Nucleus accumbens (tissue), 56 donors: Measurements from ENCODE around the gene MRNIP.

Experiments
- DNase-seq, 56 donors: peaks; one replicate each; lab custom pipeline; 2025; lab: John Stamatoyannopoulos, UW

Gene MRNIP

DNA sequence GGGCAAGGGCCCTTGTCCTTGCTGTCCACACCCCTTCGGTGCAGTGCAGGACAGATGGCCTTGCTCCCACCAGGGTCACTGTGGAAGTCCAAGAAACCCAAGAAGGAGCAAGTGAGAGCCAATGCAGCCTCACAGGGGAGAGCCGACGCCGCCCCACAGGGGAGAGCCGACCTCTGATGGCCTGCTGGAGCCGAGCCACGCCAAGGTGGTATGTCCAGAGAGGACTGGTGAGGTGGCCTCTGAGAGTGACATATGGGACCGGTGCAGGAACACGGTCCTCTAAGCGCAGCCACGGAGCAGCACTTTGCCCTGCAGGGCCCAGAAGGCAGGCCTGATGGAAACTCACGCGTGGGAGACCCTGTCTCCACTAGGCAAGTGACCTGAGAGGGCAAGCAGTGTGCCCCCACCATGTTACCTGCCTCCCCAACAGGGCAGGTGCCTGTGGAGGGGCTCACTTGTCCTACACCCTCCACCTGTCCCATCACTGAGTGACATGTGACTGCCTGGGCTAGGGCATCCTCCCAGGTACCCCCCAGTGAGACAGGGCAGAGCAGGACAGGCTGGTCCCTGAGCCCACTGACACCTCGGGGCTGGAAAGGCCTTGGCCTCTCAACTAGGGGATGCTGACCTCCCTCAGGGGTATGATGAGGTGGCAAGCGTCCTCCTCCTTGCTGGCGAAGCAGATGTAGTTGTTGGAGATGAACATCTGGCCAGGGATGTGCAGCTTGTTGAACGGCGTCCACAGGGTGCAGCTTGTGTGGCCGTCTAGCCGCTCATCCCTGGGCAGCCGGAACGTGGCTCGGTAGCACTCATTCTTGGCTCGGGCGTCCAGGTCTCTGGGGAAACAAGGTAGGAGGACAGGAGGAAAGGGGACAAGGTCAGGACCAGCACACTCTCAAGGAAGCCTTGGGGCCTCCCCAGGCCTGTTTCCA, 32.4 kb upstream of the MRNIP start:
- no peak for DNase-seq

DNA sequence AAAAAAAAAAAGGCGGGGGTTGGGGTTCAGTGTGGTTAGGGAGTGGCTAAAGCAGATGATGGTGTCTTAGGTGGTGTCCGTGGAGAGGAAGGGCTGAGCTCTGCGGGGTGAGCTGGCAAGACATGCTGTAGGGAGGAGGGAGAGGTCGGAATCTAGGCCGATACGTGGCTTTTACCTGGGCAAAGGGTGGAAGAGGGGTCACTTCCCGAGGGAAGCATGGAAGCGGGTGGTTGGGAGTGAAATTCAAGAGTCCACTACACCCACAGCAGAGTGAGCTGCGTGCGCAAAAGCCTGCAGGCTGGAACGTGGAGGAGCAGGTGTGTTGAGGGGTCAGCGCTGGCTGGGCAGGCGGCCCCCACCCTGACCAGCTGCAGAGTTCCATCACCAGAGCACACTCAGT, 31.3 kb upstream of the MRNIP start:
- DNase-seq = no peak

- DNase-seq = no peak
Observed at GRCh38 chr5:179887802-179888201, 29.2 kb upstream of the MRNIP start.

DNA sequence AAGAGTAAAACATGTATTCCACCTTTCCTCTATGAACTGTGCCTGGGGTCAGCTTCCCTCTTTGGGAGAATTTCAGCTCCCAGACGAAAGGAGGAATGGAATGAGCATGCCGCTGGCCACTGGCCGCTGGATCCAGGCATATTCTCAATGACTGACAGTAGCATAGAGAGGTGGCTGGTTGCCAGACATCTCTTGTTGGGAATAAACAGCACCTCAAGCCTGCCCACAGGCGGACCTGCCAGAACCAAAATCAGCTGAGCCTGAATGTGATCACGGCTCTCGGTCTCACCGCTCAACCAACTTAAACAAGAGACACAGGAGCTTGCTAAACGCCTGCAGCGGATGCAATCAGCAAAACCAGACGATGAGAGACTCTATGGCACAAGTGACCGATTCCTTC, 28.5 kb upstream of the MRNIP start:
- DNase-seq = no peak

DNA sequence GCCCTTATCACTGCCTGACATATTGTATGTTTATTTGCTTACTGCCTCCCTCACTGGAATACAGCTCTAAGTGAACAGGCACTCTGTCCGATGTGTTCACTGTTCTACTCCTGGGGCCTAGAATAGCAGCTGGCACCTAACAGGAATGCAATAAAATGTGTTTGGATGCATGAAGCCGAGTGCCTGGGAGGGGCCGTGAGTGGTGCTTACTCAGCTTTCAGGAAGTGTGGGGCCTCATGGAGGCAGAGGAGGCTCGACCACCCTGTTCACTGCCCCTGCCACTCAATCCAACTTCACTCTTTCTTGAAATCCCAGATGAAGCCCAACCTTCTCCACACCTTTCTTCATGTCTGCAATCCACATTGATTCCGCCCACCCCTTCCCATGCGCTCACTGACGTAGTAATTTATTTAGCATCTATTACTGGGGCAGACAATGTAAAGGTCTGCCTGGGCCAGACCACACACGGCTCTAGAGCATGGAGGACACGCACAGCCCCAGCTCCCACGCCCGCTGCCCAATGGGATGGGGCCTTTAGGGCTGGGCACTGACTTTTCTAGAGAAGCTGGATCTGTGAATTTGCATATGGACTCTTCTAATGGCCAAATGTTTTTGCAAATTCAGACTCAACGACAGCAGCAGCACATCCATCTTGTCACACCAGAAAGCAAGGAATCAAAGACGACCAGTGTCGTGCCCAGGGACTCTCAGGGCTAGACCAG, 27.7 kb upstream of the MRNIP start:
- DNase-seq = no peak

- no peak for DNase-seq
Observed at GRCh38 chr5:179885491-179886090, 27.0 kb upstream of the MRNIP start.

- no peak for DNase-seq
Observed at GRCh38 chr5:179883163-179883562, 24.5 kb upstream of the MRNIP start.

DNA sequence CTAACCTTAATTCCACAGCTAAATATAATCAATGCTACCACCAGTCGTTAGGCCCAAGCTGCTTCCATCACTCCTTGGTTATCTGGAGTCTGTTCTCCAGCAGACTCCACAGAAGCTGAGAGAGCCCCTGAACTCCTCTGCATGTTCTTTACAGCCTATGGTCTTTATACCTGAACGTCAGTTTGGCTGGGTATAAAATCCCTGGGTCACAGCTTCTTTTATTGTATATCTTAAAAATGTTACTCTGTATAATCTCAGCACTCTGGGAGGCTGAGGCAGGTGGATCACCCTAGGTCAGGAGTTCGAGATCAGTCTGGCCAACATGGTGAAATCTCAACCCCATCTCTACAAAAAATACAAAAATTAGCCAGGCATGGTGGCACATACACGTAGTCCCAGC, 23.7 kb upstream of the MRNIP start:
- no peak for DNase-seq

DNA sequence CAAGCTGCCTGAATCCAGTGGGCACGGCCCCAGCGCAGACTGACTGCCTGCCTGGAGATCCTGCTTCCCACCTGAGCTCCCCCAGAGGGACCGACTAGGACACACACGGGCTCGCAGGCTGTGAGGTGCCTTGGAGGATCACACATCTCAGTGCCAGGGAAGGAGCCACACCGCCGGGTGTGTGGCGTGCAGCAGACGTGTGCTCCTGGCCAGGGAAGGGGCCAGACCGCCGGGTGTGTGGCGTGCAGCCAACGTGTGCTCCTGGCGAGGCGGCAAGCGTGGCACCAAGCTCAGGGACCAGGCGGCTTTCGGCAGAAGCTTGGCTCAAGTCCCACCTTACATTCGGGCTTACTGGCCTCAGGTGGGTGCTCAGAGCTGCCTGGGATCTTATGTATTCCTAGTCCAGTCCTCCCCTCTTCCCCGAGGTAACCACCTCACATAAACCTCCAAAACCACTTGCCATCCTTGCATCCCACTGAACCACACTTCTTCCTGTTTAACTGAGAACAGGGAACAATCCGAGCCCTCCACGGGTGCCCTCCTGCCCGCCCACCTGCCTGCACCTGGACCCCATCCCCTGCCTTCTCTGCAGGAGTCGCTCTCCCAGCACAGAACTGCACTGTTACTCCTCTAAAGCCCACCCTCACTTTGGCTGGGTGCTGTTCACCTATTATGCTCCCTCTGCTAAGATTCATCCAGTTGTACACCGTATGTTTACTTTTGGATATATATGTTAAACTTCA, 22.4 kb upstream of the MRNIP start:
- no peak for DNase-seq

- no peak for DNase-seq
Observed at GRCh38 chr5:179880066-179880650, 21.5 kb upstream of the MRNIP start.

- no peak for DNase-seq
Observed at GRCh38 chr5:179879690-179880010, 21.0 kb upstream of the MRNIP start.

DNA sequence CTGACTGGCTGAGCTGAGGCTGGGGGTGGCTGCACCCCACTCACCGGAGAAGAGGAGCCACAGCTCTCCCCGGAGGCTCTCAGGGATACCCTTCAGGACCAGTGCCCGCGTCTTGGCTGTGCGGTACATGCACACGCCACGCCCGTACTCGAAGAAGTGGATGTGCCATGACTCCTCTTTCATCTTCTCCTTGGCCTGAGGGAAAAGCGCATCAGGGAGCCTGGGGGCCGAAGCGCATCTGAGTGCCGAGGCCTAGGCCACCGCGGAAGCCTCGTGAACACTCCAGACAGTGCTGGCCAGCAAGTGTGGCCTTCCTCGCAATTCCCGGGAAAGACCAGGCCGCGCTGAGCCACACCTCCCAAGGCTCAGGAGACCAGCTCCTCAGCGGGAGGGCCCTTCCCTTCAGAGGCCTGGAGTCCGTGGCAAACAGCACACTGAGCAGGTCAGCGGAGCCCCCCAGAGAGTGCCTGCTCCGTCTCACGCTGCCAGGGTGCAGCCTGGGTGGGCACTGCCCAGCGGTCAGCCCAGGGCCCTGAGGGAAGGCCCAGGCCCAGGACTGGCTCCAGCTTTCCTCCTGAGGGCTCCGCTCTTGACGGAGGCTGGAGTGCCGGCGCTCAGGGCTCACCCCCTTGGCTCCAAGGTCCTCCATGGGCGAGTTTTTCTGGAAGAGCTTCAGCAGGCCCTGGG, 20.5 kb upstream of the MRNIP start:
- no peak for DNase-seq

DNA sequence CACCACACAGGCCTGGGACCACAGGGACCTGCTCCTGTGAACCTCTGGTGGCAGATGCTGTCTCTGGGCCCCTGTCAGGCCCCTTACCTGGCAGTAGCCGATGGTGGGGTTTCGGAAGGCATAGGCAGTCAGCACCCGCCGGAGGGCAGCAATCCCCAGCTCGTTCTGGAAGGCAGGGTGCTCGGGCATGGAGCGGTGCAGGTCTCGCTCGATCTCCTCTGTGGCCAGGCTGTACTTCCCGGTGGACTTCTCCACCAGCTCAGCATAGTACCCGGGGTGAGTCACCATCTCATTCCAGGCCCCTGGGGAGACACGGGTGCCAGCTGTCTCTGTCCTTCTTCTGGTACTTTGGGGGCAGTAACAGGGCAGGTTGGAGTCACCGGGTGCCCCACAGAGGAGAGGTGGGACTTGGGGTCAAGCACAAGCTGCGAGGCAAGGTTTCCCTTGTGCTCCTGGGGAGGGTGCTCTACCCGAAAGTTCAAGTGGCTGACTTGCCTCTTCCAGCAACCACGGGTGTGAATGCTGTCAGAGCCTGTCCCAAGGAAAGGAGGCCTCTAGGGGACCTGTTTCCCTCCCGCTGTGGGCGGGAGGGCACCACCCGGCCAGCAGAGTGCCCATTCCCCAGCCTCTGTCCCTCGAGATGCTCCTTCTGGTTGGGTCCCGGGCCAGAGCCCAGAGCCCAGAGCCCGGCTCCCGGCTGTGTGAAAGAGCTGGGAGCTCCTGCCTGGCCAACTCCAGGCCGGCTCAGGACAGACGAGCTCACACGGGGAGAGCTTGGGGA, 19.8 kb upstream of the MRNIP start:
- no peak for DNase-seq

GRCh38 chr5:179876610-179876952, 18.0 kb upstream of the MRNIP start:
- no peak for DNase-seq

DNA sequence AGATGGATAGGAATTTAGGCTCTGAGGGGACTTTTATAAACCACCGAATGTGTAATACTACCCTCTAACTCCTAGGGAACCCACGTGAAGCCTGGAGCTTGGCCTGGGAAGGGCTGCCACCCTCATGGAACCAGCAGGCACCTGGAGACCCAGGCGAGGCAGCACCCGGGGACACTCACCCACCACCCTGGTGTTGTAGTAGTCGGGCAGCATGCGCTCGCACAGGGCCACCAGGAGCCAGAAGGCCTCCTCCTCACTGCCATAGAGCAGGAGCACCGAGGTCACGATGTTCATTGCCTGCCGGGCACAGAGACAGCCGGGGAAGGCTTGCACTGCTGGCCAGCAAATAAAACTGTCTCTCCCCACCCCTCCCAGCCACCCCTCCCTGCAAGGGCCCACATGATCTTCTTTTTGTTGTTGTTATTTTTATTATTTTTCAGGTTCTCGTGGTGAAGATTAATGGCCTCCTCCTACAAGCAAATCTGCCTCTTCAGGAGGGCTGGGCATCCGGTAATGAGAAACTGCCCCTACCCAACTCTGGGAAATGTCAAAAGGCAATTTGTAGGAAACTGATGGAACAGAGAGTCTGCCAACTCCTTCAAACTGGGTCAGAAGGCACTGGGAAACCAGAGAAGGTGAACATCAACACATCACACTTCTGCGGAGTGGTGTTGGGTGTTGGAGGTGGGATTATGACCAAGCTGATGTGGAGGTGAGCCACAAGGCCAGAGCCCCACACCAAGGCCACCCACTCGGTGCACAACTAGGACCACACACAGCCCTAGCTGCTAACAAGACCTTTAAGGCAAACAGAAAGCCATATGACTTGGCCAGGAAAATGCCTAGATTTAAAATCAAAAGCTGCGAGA, 17.4 kb upstream of the MRNIP start:
- DNase-seq = no peak

GRCh38 chr5:179874536-179875292, 16.1 kb upstream of the MRNIP start:
- DNase-seq = no peak

DNA sequence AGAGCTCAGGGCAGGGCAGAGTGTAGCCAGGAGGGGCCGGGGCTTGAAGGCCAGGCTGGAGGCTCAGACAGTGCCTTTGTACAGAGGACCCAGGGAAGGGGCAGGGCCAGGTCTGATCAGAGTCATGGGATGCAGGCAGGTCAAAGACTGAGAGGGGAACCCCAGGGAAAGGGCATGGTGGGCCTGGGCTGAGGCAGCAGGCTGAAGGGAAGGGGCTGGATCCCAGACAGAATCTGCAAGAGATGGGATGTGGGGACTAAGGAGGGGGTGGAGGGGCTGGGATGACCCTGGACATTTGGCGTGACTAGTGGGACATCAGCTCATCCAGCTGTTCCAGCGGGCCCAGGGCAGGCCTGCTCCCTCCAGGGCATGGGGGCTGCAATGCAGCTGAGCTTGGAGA, 15.5 kb upstream of the MRNIP start:
- DNase-seq = no peak
